ENCODE data around the gene LDLRAP1. TPM values are rescaled to one million over a fixed set of nuclear protein-coding genes. Genes with fewer than 3 reads are reported as not detected.

The LDLRAP1 gene
- total and polyA plus RNA-seq, 2 donors (not counting 3 experiments of a cell fraction or from before 2014, with no cell fraction given): 23.1 to 24.7 TPM

DNA sequence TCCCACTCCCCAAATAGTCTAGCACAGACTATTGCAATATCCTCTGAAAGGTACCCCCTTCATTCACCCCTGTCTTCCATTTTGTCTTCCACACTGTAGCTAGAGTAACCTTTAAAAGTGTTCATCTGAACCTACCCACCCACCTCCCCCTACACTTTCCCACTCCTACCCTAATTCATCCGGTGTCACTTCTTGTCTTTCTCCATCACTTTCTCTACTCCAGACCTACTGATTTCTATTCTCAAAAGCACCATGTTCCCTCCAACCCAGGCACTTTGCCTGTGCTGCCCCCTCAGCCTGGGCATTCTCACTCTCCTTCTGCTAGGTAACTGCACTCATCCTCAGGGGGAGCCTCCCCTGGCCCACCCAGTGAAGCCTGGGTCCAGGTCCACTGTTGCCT, 68.4 kb downstream of the LDLRAP1 start:
- Histone ChIP-seq H3K9ac (replicated peaks; ENCODE audit: extremely low read depth, insufficient read depth, low read length) (no peak overlapping the region), H3K4me1 (ENCODE audit: control insufficient read depth, extremely low read depth, insufficient read depth, low read length) (peaks cover 1% of the 10 kb centered on the region), H3K36me3 (ENCODE audit: control insufficient read depth in 2 of 2, extremely low read depth in 1 of 2, insufficient read depth in 2 of 2, low read length in 2 of 2) (no peaks in the 10 kb centered on the region), H3K27me3 (ENCODE audit: control insufficient read depth in 2 of 2, insufficient read depth in 2 of 2, low read length in 2 of 2) (peaks cover 36 to 40% of the 10 kb centered on the region in 2 experiments), H3K9me1 (replicated peaks; ENCODE audit: control insufficient read depth, extremely low read depth, insufficient read depth, low read length) (no peaks in the 10 kb centered on the region), H3K4me2 (ENCODE audit: insufficient read depth, low read length) (no peak overlapping the region), H3K79me2 (ENCODE audit: control insufficient read depth, insufficient read depth, low read length) (no peaks in the 10 kb centered on the region), H3K27ac (ENCODE audit: insufficient read depth, low read depth, low read length) (no peak overlapping the region), H3K4me3 (replicated peaks in 1 of 3; ENCODE audit: insufficient read depth in 1 of 3, low read depth in 1 of 3, low read length in 3 of 3) (no peak overlapping the region), H4K20me1 (replicated peaks; ENCODE audit: control insufficient read depth, extremely low read depth, insufficient read depth, low read length) (no peaks in the 10 kb centered on the region), H3K9me3 (replicated peaks; ENCODE audit: control insufficient read depth, insufficient read depth, low read length) (no peaks in the 10 kb centered on the region), H2AFZ (ENCODE audit: low read depth, low read length) (no peak overlapping the region)
- dilution Hi-C loops (cut with MboI; ENCODE audit: extremely low pct_ligation_motif_present, low sequenced_read_pairs): no loop called here
- FAIRE-seq: no peak
- no peak for DNase-seq (ENCODE audit: low read depth, low spot score)
- CTCF ChIA-PET: interaction anchor here (0.7 kb wide), 1 partner anchor 68 kb away, joined by 3 read pairs; the partner anchor contains the start of gene LDLRAP1
- POLR2A ChIA-PET: no interaction called here
- intact Hi-C loops (cut with micrococcal nuclease): no loop called here
- TF ChIP-seq, protein P1, sequence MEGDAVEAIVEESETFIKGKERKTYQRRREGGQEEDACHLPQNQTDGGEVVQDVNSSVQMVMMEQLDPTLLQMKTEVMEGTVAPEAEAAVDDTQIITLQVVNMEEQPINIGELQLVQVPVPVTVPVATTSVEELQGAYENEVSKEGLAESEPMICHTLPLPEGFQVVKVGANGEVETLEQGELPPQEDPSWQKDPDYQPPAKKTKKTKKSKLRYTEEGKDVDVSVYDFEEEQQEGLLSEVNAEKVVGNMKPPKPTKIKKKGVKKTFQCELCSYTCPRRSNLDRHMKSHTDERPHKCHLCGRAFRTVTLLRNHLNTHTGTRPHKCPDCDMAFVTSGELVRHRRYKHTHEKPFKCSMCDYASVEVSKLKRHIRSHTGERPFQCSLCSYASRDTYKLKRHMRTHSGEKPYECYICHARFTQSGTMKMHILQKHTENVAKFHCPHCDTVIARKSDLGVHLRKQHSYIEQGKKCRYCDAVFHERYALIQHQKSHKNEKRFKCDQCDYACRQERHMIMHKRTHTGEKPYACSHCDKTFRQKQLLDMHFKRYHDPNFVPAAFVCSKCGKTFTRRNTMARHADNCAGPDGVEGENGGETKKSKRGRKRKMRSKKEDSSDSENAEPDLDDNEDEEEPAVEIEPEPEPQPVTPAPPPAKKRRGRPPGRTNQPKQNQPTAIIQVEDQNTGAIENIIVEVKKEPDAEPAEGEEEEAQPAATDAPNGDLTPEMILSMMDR (IDR thresholded peaks at IDR 0.05; ENCODE audit: extremely low read depth in 1 of 2, insufficient read depth in 1 of 2, low read depth in 1 of 2, low read length in 2 of 2): no peak
- TF ChIP-seq POLR2AphosphoS5 (IDR thresholded peaks at IDR 0.05; ENCODE audit: insufficient read depth, low read depth, low read length) (no peak), EZH2 (IDR thresholded peaks at IDR 0.05; ENCODE audit: borderline replicate concordance, low read depth, low read length, severe bottlenecking) (no peak)
- BruUV-seq (replicated peaks): no TSS peak

DNA sequence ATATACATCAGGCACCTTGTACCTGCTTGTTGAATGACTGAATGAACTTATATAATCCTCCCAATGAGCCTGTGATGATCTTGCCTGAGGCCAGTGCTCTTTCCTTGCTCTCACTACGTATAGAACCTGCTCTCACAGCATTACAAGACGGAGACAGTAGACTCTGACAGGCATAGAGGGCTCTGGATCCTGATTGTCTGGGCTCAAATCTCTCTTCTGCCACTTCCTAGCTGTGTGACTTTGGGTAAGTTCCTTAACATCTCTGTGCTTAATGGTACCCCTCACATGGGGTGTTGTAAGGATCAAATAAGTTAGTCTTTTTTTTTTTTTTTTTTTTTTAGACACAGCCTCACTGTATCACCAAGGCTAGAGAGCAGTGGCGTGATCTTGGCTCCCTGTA, 69.0 kb downstream of the LDLRAP1 start:
- no peak overlapping the region for H3K4me3 ChIP-seq (replicated peaks in 1 of 3; ENCODE audit: insufficient read depth in 1 of 3, low read depth in 1 of 3, low read length in 3 of 3)
- no peaks in the 10 kb centered on the region for H3K9me1 ChIP-seq (replicated peaks; ENCODE audit: control insufficient read depth, extremely low read depth, insufficient read depth, low read length)
- dilution Hi-C loops (cut with MboI; ENCODE audit: extremely low pct_ligation_motif_present, low sequenced_read_pairs): no loop called here
- H3K27ac ChIP-seq (ENCODE audit: insufficient read depth, low read depth, low read length): no peak overlapping the region
- CTCF ChIA-PET: interaction anchor here (0.7 kb wide), 1 partner anchor 30 kb away, joined by 3 read pairs; no protein-coding TSS in a partner anchor
- FAIRE-seq (no peak), DNase-seq (ENCODE audit: low read depth, low spot score) (no peak)
- peaks cover 4% of the 10 kb centered on the region for H3K4me1 ChIP-seq (ENCODE audit: control insufficient read depth, extremely low read depth, insufficient read depth, low read length)
- H3K79me2 ChIP-seq (ENCODE audit: control insufficient read depth, insufficient read depth, low read length): no peaks in the 10 kb centered on the region
- intact Hi-C loops (cut with micrococcal nuclease): no loop called here
- H4K20me1 ChIP-seq (replicated peaks; ENCODE audit: control insufficient read depth, extremely low read depth, insufficient read depth, low read length): no peaks in the 10 kb centered on the region
- H3K9me3 ChIP-seq (replicated peaks; ENCODE audit: control insufficient read depth, insufficient read depth, low read length): no peaks in the 10 kb centered on the region
- no TSS peak for BruUV-seq (replicated peaks)
- H3K27me3 ChIP-seq (ENCODE audit: control insufficient read depth in 2 of 2, insufficient read depth in 2 of 2, low read length in 2 of 2): peaks cover 36 to 40% of the 10 kb centered on the region in 2 experiments
- POLR2A ChIA-PET: no interaction called here
- TF ChIP-seq MYC (IDR thresholded peaks at IDR 0.05; ENCODE audit: low read depth, low read length) (no peak), POLR2AphosphoS5 (IDR thresholded peaks at IDR 0.05; ENCODE audit: insufficient read depth, low read depth, low read length) (no peak), FOS (IDR thresholded peaks at IDR 0.05; ENCODE audit: borderline replicate concordance, insufficient read depth, low read length) (no peak), GATA2 (IDR thresholded peaks at IDR 0.05; ENCODE audit: insufficient read depth, insufficient read length, low read depth, low read length) (no peak), POLR2A (IDR thresholded peaks at IDR 0.05; ENCODE audit: low read depth, low read length) (no peak), EZH2 (IDR thresholded peaks at IDR 0.05; ENCODE audit: borderline replicate concordance, low read depth, low read length, severe bottlenecking) (no peak), JUN (IDR thresholded peaks at IDR 0.05; ENCODE audit: borderline replicate concordance, insufficient read depth, insufficient read length, low read depth) (no peak)
- TF ChIP-seq, protein P1 (IDR thresholded peaks at IDR 0.05; ENCODE audit: extremely low read depth in 1 of 2, insufficient read depth in 1 of 2, low read depth in 1 of 2, low read length in 2 of 2): no peak
- TF ChIP-seq, protein P2, sequence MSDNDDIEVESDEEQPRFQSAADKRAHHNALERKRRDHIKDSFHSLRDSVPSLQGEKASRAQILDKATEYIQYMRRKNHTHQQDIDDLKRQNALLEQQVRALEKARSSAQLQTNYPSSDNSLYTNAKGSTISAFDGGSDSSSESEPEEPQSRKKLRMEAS (IDR thresholded peaks at IDR 0.05; ENCODE audit: insufficient read depth, insufficient read length): no peak
- H3K36me3 ChIP-seq (ENCODE audit: control insufficient read depth in 2 of 2, extremely low read depth in 1 of 2, insufficient read depth in 2 of 2, low read length in 2 of 2): no peaks in the 10 kb centered on the region
- no peak overlapping the region for H3K9ac ChIP-seq (replicated peaks; ENCODE audit: extremely low read depth, insufficient read depth, low read length)
- no peak overlapping the region for H2AFZ ChIP-seq (ENCODE audit: low read depth, low read length)
- no peak overlapping the region for H3K4me2 ChIP-seq (ENCODE audit: insufficient read depth, low read length)

All from endothelial cell of umbilical vein (primary cell).